Right ventricle myocardium inferior (tissue), 1 donor: ENCODE results near the gene TUBGCP2. TPM values are rescaled to one million over a fixed set of nuclear protein-coding genes. Genes with fewer than 3 reads are reported as not detected.

Experiments used
- ATAC-seq: fragments of 200-7000 bp; cut with Tn5 transposase; one replicate; pipeline ENCODE4 v1.9.1; 2020; ENCODE audit warnings: mild to moderate bottlenecking, moderate library complexity
- DNase-seq: peaks from one replicate; pipeline ENCODE4 v3.0.0; 2021; ENCODE audit errors: missing footprints
- intact Hi-C: fragments of 100-400 bp; cut with DNase I; formaldehyde crosslinking; loops from one replicate; pipeline ENCODE4 v1.11.0; 2022
- total RNA-seq: library from RNA; stranded (reverse); fragmentation: NEBNext Ultra II Directional; extraction: Animal tissue kit (Norgen Biotek cat#: 25700); gene quantifications from one replicate; pipeline ENCODE4 v1.2.1, GENCODE V29; 2021
- donor health status: DM: no; HTN: yes; CAD: no; lungs with severe emphysema.

The TUBGCP2 gene
- total RNA-seq, 1 donor from 2014 or later: 44.7 TPM

GRCh38 chr10:133287832-133288500, 20.7 kb downstream of the TUBGCP2 start:
- intact Hi-C loops: no loop called here
- DNase-seq: peak; percentile 50
- ATAC-seq: no peak

DNA sequence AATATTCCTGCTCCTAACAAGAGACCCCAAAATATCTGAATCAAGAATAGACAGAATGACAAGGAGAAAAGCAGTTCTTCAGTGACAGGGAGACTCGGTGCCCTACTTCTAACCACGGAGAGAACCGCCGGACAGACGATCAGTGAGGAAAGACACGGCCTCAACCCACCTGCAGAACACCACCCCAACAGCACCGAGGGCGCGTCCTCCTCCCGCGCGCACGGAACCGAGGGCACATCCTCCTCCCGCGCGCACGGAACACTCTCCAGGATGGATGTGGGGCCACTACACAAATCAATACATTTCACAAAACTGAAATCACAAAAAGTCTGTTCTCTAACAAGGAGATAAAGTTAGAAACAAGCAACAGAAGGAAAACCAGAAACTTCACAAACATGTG, 22.3 kb downstream of the TUBGCP2 start:
- DNase-seq (no peak), ATAC-seq (no peak)
- intact Hi-C loops: no loop called here

DNA sequence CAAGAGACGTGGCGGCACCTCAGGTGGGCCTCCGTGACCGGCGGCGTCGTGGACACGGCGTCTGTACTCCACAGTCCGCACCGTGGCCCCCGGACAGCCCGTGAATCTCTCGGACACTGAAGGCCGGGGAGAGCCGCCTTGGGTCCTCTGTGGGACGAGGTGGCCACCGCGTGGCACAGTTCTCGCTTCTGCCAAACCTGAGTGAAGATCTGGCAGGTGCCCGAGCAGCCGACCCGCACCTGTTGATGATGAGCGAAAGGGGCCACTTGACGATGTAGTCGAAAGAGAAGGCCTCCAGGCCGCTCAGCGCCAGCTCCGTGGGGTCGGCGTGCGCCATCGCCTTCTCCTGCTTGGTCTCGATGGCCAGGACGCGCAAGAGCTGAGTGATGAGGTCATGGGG, 23.5 kb downstream of the TUBGCP2 start:
- DNase-seq (peak; percentile 25), ATAC-seq (no peak)
- intact Hi-C loops: no loop called here

DNA sequence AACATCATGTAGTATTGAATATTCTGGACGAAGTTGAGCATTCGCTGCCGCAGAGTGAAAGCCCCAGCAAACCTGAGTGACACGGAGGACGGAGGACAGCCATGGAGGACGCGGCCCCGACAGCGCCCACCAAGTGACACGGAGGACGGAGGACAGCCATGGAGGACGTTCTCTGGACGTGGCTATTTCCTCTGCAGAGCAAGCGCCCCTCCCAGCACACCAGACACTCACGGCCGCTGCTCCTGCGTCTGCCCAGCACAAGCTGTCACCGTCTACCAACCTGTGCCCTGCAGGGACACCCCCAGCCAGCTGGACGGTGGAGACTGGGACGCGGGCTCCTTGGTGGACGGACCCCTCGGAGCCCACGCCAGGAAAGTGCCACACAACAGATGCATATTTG, 24.7 kb downstream of the TUBGCP2 start:
- intact Hi-C loops: no loop called here
- ATAC-seq: no peak
- no peak for DNase-seq

DNA sequence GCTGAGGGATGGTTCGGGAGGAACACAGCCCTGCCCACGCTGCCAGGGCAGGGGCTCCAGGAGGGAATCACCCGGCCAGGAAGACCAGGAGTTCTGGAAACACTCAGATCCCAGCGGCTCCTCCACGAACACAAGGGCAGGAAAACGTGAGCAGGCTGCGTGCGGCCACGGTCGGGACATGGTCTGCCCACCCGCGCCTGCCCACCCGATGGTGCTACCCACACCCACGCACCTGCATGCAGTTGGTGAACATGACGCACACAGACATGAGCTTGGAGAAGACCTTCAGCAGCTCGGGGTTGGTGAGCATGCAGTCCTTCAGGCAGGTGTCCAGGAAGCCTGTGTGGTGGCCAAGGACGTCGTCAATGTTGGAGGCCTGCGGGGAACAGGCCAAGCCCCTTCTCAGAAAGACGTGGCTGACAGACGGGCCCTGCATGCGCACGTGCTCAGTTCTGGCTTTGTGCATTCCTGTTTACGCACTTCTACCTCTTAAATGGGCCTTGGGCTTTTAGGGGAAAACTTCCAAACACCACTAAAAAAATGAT, 25.8 kb downstream of the TUBGCP2 start:
- ATAC-seq (no peak), DNase-seq (no peak)
- intact Hi-C loops: no loop called here

GRCh38 chr10:133281628-133282372, 26.9 kb downstream of the TUBGCP2 start:
- ATAC-seq: no peak
- no peak for DNase-seq
- intact Hi-C loops: no loop called here

GRCh38 chr10:133281084-133281483, 27.6 kb downstream of the TUBGCP2 start:
- intact Hi-C loops: no loop called here
- DNase-seq (no peak), ATAC-seq (no peak)

- intact Hi-C loops: no loop called here
- ATAC-seq: no peak
- DNase-seq: no peak
Observed at GRCh38 chr10:133280391-133281059, 28.1 kb downstream of the TUBGCP2 start.

DNA sequence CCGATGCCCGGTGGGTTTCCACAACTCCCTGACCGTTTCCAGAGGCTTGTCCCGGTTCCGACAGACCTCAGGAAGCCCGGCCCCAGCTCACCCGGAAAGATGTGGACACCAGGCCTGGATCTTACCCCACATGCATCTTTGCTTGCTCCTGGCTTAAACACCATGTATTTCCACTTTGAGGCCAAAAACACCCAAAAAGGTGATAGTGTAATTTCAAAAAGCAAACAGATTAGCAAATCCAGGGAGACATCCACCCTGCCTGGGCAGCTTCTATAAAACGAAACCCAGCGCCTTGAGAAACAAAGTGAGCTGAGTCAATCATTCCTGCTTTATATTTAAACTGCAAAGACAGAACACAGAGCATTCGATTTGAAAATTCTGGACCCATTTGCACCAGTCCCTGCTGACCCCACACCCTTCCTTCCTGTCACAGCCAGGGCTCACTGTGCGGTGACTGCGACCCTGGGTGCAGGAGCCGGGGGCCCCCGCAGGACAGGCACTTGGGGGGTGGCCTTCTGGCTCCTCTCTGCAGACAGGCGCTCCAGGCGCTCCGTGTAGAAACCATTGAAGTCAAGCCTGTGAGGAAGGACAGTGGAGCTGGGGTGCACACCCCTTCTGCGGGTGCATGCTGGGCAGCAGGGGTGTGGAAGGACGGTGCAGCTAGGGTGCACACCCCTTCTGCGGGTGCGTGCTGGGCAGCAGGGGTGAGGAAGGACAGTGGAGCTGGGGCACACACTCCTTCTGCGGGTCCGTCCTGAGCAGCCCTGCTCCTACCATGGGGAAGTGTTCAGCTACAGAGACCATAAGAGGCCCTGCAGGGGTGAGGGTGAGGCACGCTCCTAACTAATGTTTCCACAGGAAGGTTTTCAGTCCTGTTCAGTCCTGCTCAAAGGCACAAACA, 29.1 kb downstream of the TUBGCP2 start:
- intact Hi-C loops: no loop called here
- DNase-seq (no peak), ATAC-seq (no peak)

- intact Hi-C loops: no loop called here
- DNase-seq (peak; percentile 90), ATAC-seq (peak; percentile 27)
Observed at GRCh38 chr10:133278577-133279265, 30.0 kb downstream of the TUBGCP2 start.

DNA sequence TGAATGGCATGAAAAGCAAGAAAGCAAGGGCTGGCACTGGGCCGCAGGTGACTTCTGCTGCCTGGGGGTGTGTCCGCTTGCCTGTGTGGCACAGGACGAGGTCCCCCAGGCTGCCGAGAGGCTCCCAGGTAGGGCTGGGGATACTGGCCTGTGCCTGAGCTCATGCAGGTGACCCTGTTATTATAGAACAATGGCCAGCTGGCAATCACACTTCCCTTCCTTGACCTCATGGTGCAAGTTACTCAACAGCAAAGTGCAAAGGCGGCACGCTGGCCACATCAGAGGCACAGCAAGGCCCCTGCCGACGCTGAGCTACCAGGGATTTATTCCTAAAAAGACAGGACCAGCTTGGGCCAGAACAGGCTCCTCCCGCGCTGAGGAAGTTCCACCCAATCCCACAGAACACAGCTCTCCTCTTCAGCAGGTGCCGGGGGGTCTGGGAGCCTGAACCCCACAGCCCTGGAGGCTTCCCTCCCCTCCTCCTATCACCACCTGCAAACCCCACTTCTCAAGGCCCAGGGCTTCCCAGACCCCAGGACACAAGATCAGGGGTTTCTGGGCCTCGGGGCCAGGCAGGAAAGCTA, 30.6 kb downstream of the TUBGCP2 start:
- intact Hi-C loops: no loop called here
- DNase-seq (no peak), ATAC-seq (no peak)

GRCh38 chr10:133277277-133277992, 31.2 kb downstream of the TUBGCP2 start:
- no peak for ATAC-seq
- no peak for DNase-seq
- intact Hi-C loops: no loop called here

DNA sequence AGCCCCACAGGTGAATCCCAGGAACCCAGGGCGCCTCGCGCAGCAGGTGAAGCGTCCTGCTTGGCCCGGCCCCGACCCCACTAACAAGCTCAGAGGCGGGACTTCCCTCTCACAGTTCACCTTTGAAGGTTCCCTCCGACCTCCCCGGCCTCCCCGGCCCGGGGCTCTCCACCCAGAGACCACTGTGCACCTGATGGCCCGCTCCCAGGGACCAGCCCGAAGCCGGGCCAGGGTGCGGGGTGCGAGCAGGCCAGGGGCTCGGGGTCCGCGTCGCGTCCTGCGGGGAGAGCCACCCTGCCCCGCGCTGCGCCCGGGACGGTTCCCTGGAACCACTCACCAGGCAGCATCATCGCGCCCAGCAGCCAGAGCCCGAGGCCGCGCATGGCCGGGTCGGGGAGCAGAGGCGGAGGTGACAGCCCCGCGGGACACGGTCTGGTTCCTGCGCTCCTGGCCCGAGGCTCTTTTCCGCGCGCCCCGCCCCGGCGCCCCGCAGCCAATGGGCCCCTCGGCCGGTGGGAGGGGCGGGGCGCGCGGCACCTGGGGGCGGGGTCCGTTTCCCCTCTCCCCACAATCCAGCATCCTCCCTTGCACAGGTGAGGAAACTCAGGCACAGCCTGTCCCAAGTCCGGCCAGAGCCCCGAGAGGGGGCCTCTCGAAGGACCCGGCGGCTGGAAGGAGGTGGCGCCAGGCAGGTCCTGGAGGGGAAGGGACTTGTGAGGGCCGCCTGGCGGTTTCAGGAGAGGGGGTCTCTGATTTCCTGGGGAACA, 32.1 kb downstream of the TUBGCP2 start, which contains the start of gene ADAM8:
Gene ADAM8 (minus strand): TSS at position 434 of the 767 bp plus-strand sequence. CDS start 51 bp downstream, at position 383.
- ATAC-seq (peak; percentile 12), DNase-seq (peak; percentile 88)
- intact Hi-C loops: no loop called here

DNA sequence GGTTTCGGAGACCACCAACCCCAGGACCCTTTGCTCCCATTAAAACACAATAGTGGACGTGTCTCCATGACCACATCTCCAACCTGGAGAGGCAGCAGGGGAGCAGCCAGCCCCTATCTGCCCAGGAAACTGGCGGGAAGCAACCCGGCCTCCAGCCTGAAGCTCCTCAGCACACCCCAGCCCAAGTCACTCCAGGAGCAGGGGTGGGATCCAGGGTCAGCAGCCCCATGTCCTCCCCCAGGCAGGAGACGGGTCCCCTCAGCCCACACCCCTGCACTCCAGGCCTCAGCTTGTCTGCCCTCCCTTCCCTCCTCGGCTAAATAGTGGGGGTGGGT, 32.6 kb downstream of the TUBGCP2 start:
- no peak for DNase-seq
- ATAC-seq: no peak
- intact Hi-C loops: no loop called here

- intact Hi-C loops: no loop called here
- ATAC-seq (no peak), DNase-seq (no peak)
Observed at GRCh38 chr10:133275684-133276092, 33.0 kb downstream of the TUBGCP2 start.
